SH-SY5Y (cell line): ENCODE measurements around the gene PML.

ENCODE experiments used
- GATA2 ChIP-seq: IDR thresholded peaks from 2 replicates; pipeline ENCODE4 v1.6.1; 2011; ENCODE audit warnings: mild to moderate bottlenecking, low read depth, low read length
- GATA3 ChIP-seq: IDR thresholded peaks from 2 replicates; pipeline ENCODE4 v1.6.1; 2011; ENCODE audit warnings: low read depth, mild to moderate bottlenecking, low read length, moderate library complexity

PML gene

DNA sequence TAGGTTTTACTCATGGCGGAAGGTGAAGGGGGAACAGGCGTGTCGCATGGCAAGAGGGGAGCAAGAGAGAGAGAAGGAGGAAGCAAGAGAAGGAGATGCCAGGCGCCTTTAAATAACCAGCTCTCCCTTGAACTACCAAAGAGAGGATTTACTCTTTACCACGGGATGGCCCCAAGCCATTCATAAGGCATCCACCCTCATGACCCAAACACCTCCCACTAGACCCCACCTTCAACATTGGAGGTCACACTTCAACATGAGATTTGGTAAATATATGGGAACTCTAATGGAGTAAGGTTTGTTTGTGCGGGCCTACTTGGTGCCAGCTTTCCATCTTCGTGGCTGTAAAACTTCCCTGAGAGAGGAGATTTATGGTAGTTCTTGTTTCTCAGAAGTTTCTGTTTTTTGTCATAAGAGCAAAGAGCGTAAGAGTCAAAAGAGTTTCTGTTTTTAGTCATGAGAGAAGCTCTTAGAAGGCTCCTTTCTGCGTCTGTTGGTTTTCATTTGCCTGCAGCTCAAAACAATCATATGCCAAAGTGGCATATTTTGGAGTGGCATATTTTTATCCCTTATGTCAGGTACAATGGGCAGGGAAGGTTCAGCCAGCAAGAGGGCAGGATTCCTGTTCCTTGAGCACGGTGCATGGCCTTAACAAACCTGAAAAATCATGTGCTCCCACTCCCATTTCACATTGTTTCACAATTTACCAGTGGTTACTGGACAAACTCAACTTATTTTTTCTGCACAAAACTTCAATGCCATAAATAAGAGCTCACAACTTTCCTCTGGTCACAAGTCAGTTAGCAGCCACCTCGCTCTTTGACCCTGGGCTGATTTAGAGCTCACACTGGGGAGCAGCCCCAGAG lies 12.5 kb downstream of the PML start:
- no peak for TF ChIP-seq GATA3
- no peak for TF ChIP-seq GATA2

GRCh38 chr15:74007820-74008371 lies 13.4 kb downstream of the PML start:
- no peak for TF ChIP-seq GATA2
- no peak for TF ChIP-seq GATA3

DNA sequence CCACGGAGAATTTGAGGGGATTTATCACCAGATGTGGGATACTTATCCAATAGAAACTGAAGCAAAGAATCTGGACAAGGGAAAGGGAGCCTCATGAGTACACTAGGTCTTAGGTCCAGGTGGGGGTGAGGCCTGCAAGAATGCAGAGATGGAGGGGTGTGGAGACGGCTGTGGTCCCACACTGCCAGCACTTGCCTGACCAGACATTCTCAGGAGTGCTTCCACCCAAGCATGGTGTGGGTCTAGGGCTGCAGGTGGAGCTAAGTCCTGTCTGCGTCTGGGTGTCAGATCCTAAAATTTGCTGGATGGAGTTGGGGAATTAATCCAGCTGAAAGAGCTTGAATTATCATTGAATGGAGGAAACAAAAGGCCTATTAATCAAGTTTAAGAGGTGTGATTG lies 14.4 kb downstream of the PML start:
- TF ChIP-seq GATA2 (no peak), GATA3 (no peak)

DNA sequence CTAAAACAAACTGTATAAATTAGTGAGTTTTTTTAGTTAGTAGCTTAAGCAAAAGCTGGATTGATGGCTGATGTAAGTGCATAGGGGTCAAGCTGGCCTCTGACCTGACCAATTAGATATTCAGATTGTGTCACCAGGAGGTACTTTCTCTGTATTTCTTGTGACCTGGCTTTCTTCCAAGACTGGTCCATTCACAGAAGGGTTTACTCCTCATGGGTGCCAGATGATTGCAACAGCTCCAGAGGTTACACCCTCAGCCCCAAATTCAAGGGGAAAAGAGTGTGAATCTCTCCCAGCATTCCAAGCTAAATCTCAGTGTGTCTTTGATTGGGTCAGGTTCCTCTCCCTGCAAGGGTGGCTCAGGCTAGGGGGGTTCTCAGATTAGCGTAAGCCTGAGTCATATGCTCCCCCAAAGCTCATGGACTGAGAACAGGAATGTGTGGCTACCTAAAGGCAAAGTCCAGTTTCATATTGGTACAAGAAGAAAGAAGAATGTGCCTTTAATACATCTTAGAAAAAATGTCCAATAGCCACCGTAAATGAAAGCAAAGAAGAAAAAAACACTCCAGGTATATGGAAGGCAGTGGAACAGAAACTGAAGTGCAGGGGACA lies 16.5 kb downstream of the PML start:
- TF ChIP-seq GATA2, result no peak
- no peak for TF ChIP-seq GATA3

GRCh38 chr15:74011610-74012009 lies 17.1 kb downstream of the PML start:
- no peak for TF ChIP-seq GATA2
- no peak for TF ChIP-seq GATA3

- no peak for TF ChIP-seq GATA2
- no peak for TF ChIP-seq GATA3
These were observed 18.9 kb downstream of the PML start for GRCh38 chr15:74013374-74013894.

GRCh38 chr15:74019734-74020133 lies 25.2 kb downstream of the PML start:
- TF ChIP-seq GATA3 (no peak), GATA2 (no peak)

DNA sequence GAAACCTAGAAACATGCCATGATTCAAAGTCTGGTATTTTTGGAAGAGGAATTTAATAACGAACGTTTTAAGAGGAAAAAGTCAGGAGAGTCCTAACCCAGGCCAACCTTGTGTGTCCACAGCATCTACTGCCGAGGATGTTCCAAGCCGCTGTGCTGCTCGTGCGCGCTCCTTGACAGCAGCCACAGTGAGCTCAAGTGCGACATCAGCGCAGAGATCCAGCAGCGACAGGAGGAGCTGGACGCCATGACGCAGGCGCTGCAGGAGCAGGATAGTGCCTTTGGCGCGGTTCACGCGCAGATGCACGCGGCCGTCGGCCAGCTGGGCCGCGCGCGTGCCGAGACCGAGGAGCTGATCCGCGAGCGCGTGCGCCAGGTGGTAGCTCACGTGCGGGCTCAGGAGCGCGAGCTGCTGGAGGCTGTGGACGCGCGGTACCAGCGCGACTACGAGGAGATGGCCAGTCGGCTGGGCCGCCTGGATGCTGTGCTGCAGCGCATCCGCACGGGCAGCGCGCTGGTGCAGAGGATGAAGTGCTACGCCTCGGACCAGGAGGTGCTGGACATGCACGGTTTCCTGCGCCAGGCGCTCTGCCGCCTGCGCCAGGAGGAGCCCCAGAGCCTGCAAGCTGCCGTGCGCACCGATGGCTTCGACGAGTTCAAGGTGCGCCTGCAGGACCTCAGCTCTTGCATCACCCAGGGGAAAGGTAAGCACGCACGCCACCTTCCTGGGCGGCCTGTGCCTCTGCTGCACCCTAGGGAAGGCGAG lies 28.4 kb downstream of the PML start:
- TF ChIP-seq GATA3 (no peak), GATA2 (no peak)

DNA sequence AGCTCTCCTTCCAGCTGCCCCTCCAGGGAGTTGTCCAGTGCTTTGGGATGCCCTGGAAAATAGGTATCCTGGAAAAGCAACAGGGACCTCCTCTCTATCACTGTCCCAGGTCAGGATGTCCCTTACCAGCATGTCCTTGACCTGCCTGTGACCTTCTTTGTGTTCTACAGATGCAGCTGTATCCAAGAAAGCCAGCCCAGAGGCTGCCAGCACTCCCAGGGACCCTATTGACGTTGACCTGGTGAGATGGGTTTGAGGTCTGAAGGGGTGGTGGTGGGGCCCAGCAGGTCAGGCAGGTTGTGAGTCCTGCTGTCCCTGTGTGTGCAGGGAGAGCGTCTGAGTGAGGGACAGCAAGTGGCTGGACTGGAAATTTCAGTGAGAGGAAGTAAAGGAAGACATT lies 30.2 kb downstream of the PML start:
- no peak for TF ChIP-seq GATA3
- no peak for TF ChIP-seq GATA2

- no peak for TF ChIP-seq GATA3
- TF ChIP-seq GATA2, result no peak
These were observed 30.9 kb downstream of the PML start for GRCh38 chr15:74025436-74025835.

GRCh38 chr15:74027688-74028087 lies 33.2 kb downstream of the PML start:
- TF ChIP-seq GATA3 (no peak), GATA2 (no peak)

- TF ChIP-seq GATA2, result no peak
- TF ChIP-seq GATA3, result no peak
These were observed 34.1 kb downstream of the PML start for GRCh38 chr15:74028646-74029045.

DNA sequence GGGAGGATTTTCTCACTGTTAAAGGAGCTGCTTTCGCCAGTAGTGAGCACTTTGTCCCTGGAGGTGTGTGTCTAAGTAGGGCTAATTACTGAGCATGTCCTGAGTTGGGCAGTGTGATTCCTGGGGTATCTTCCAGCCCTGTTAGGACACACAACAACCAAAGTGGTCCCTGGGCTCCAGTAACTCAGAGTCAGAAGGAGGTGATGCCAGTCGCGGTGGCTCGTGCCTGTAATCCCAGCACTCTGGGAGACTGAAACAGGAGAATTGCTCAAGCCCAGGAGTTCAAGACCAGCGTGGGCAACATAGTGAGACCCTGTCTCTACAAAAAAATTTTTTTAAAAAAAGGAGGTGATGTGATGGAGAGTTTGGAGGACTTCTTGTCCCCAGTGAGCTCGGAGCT lies 37.5 kb downstream of the PML start:
- TF ChIP-seq GATA3 (no peak), GATA2 (no peak)
